Stimulated activated naive B cell treated with anti-CD40 and anti-IgM and Interleukin-4, amounts not matched to agents 10 μg/mL and 1 μg/mL and 100 μg/mL, for 72 hours (primary cell): ENCODE results near the gene FRMD5.

ENCODE experiments used
- ATAC-seq, 2 donors: fragments of 150-1000 bp; cut with Tn5 transposase; replicated peaks; 2 replicates each; pipeline ENCODE4 v1.10.0; 2021; ENCODE audit warnings: moderate library complexity in 1 of 2
- DNase-seq: peaks from one replicate; pipeline ENCODE4 v3.0.0; 2021
- H3K27ac Mint-ChIP-seq: one replicate; pipeline ENCODE4 v1.8.0; 2022; ENCODE audit warnings: mild to moderate bottlenecking, mixed read lengths
- H3K27me3 Mint-ChIP-seq, 2 donors: one replicate each; pipeline ENCODE4 v1.8.0; 2022; ENCODE audit warnings: mixed read lengths in 2 of 2
- H3K36me3 Mint-ChIP-seq, 2 donors: one replicate each; pipeline ENCODE4 v1.8.0; 2022; ENCODE audit warnings: mixed read lengths in 2 of 2, mild to moderate bottlenecking in 1 of 2
- H3K4me1 Mint-ChIP-seq, 2 donors: one replicate each; pipeline ENCODE4 v1.8.0; 2022; ENCODE audit warnings: mixed read lengths in 2 of 2, mild to moderate bottlenecking in 1 of 2
- H3K4me3 Mint-ChIP-seq, 2 donors: one replicate each; pipeline ENCODE4 v1.8.0; 2022; ENCODE audit warnings: mild to moderate bottlenecking in 2 of 2, mixed read lengths in 2 of 2, moderate library complexity in 1 of 2
- H3K9me3 Mint-ChIP-seq, 2 donors: one replicate each; pipeline ENCODE4 v1.8.0; 2022; ENCODE audit warnings: mixed read lengths in 2 of 2, mild to moderate bottlenecking in 1 of 2

FRMD5 gene

GRCh38 chr15:43977072-43977884, 217.8 kb downstream of the FRMD5 start:
- ATAC-seq (peak; percentile 84 to 89), DNase-seq (no peak)

DNA sequence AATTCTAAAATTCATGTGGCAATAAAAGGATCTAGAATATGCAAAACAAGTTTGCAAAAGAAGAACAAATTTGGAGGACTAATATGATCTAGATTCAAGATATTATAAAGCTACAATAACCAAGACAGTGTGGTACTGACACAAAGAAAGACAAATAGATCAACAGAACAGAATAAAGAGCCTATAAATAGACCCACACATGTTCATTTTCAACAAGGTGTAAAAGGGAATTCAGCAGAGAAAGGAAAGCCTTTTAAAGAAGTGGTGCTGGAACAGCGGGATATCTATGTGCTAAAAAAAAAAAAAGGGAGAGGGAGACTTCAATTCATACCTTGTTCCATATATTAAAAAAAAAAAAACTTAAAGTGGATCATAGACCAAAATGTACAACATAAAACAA, 219.3 kb downstream of the FRMD5 start:
- no peak overlapping the region for H3K4me3 Mint-ChIP-seq
- H3K27me3 Mint-ChIP-seq, result peaks cover 5 to 11% of the 10 kb centered on the region in 2 donors
- H3K9me3 Mint-ChIP-seq, result peaks cover 5 to 9% of the 10 kb centered on the region in 2 donors
- no peak for DNase-seq
- H3K4me1 Mint-ChIP-seq, result peaks cover 4 to 11% of the 10 kb centered on the region in 2 donors
- H3K27ac Mint-ChIP-seq, result no peak overlapping the region
- ATAC-seq, result no peak
- H3K36me3 Mint-ChIP-seq, result peaks cover 3 to 4% of the 10 kb centered on the region in 2 donors

More at GRCh38 chr15:43977072-43977884, 217.8 kb downstream of the FRMD5 start:
- Mint-ChIP-seq H3K9me3 (peaks cover 5 to 9% of the 10 kb centered on the region in 2 donors), H3K4me3 (no peak overlapping the region), H3K27me3 (peaks cover 18 to 25% of the 10 kb centered on the region in 2 donors), H3K27ac (peak overlapping the region; percentile 14), H3K36me3 (peaks cover 3 to 4% of the 10 kb centered on the region in 2 donors), H3K4me1 (peaks cover 4 to 11% of the 10 kb centered on the region in 2 donors)

GRCh38 chr15:43975326-43975725, 219.7 kb downstream of the FRMD5 start:
- peaks cover 4 to 11% of the 10 kb centered on the region in 2 donors for H3K4me1 Mint-ChIP-seq
- DNase-seq (no peak), ATAC-seq (no peak)
- peaks cover 5 to 9% of the 10 kb centered on the region in 2 donors for H3K9me3 Mint-ChIP-seq
- no peak overlapping the region for H3K27ac Mint-ChIP-seq
- H3K27me3 Mint-ChIP-seq, result peaks cover 5 to 10% of the 10 kb centered on the region in 2 donors
- peaks cover 3 to 4% of the 10 kb centered on the region in 2 donors for H3K36me3 Mint-ChIP-seq
- no peak overlapping the region for H3K4me3 Mint-ChIP-seq

GRCh38 chr15:43974852-43975251, 220.2 kb downstream of the FRMD5 start:
- peaks cover 5 to 10% of the 10 kb centered on the region in 2 donors for H3K27me3 Mint-ChIP-seq
- ATAC-seq (peak in 1 of 2 donors; percentile 56), DNase-seq (no peak)
- H3K27ac Mint-ChIP-seq, result no peak overlapping the region
- no peak overlapping the region for H3K4me3 Mint-ChIP-seq
- H3K4me1 Mint-ChIP-seq, result peaks cover 4 to 11% of the 10 kb centered on the region in 2 donors
- peaks cover 5 to 9% of the 10 kb centered on the region in 2 donors for H3K9me3 Mint-ChIP-seq
- peaks cover 3 to 4% of the 10 kb centered on the region in 2 donors for H3K36me3 Mint-ChIP-seq

- DNase-seq, result no peak
- ATAC-seq, result no peak
- Mint-ChIP-seq H3K9me3 (no peaks in the 10 kb centered on the region), H3K4me1 (peaks cover 0 to under 1% of the 10 kb centered on the region in 2 donors), H3K4me3 (no peak overlapping the region), H3K27me3 (peaks cover 0 to 10% of the 10 kb centered on the region in 2 donors), H3K36me3 (no peaks in the 10 kb centered on the region), H3K27ac (no peak overlapping the region)
These were observed 225.2 kb downstream of the FRMD5 start for GRCh38 chr15:43969802-43970375.

- no peaks in the 10 kb centered on the region for H3K36me3 Mint-ChIP-seq
- no peak for DNase-seq
- H3K9me3 Mint-ChIP-seq, result no peaks in the 10 kb centered on the region
- no peak overlapping the region for H3K27ac Mint-ChIP-seq
- ATAC-seq, result no peak
- no peaks in the 10 kb centered on the region for H3K4me1 Mint-ChIP-seq
- H3K4me3 Mint-ChIP-seq, result no peak overlapping the region
- H3K27me3 Mint-ChIP-seq, result peaks cover 0 to 18% of the 10 kb centered on the region in 2 donors
These were observed 226.5 kb downstream of the FRMD5 start for GRCh38 chr15:43968551-43968950.

DNA sequence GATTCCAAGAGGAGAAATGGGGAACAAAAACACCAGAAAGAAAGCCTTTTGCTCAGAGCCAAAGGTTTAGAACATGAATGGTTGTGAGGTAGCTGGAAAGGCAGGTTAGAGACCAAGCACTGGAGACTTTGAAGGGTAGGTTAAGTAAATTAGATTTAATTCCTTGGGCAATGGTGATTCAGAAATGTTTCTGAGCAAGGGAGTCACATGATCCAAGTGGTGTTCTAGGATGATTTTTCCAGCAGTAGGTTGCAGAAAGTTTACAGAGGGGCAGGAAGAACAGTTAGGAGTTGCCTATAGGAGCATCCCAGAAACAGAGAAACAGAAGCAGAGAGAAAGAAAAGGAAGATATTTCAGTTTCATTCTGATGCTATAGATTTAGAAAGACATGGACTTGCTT, 228.4 kb downstream of the FRMD5 start:
- H3K27ac Mint-ChIP-seq, result no peak overlapping the region
- no peaks in the 10 kb centered on the region for H3K36me3 Mint-ChIP-seq
- no peak overlapping the region for H3K4me3 Mint-ChIP-seq
- no peaks in the 10 kb centered on the region for H3K4me1 Mint-ChIP-seq
- H3K27me3 Mint-ChIP-seq, result peaks cover 0 to 18% of the 10 kb centered on the region in 2 donors
- ATAC-seq (no peak), DNase-seq (no peak)
- H3K9me3 Mint-ChIP-seq, result no peaks in the 10 kb centered on the region

- no peaks in the 10 kb centered on the region for H3K4me1 Mint-ChIP-seq
- H3K4me3 Mint-ChIP-seq, result no peak overlapping the region
- ATAC-seq (no peak), DNase-seq (no peak)
- no peaks in the 10 kb centered on the region for H3K9me3 Mint-ChIP-seq
- no peaks in the 10 kb centered on the region for H3K36me3 Mint-ChIP-seq
- peaks cover 11 to 40% of the 10 kb centered on the region in 2 donors for H3K27me3 Mint-ChIP-seq
- no peak overlapping the region for H3K27ac Mint-ChIP-seq
These were observed 236.2 kb downstream of the FRMD5 start for GRCh38 chr15:43958861-43959330.

DNA sequence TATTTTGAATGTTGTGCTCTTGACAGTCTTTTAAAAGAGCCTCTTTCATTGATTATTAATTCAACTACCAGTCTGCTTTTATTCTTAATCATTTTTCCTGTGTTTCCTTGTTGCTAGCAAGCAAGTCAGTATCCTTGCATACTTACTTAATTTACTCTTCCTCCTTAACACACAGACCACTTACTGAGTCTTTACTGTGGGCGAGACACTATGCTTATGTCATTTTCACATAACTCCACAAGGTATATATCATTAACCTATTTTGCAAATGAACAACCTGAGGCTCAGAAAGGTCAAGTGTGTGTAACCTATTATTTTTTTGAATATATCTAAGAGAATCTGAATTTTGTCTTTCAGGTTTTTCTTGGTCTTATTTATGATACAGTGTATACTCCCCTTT, 237.3 kb downstream of the FRMD5 start:
- H3K9me3 Mint-ChIP-seq, result no peaks in the 10 kb centered on the region
- DNase-seq (no peak), ATAC-seq (no peak)
- H3K4me1 Mint-ChIP-seq, result no peaks in the 10 kb centered on the region
- H3K27ac Mint-ChIP-seq, result no peak overlapping the region
- peaks cover 11 to 48% of the 10 kb centered on the region in 2 donors for H3K27me3 Mint-ChIP-seq
- H3K4me3 Mint-ChIP-seq, result no peak overlapping the region
- no peaks in the 10 kb centered on the region for H3K36me3 Mint-ChIP-seq

- Mint-ChIP-seq H3K4me1 (no peaks in the 10 kb centered on the region), H3K27ac (no peak overlapping the region), H3K9me3 (no peaks in the 10 kb centered on the region), H3K27me3 (peaks cover 5 to 47% of the 10 kb centered on the region in 2 donors), H3K36me3 (no peaks in the 10 kb centered on the region), H3K4me3 (no peak overlapping the region)
- ATAC-seq (no peak), DNase-seq (no peak)
These were observed 239.9 kb downstream of the FRMD5 start for GRCh38 chr15:43955140-43955539.

DNA sequence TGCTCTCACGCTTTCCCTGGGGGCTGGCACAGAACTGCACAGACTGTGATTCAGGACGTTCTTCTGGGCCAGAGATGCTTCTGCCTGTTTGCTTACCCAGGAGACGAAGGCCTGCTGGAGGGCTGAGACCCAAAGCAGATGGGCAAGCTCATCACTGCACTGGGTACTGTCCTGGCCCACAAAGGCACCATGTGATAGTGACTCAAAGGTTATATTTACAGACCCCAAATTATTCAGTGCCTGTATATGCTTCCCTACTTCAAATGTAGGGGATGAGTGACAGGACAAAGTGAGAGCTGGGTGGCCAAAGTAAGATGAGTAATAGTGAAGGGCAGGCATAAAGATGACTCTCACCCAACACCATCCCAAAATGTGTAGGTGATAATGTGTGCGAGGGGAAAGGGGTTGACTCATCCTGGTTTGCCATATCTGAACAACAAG, 240.9 kb downstream of the FRMD5 start:
- no peaks in the 10 kb centered on the region for H3K36me3 Mint-ChIP-seq
- ATAC-seq (peak in 1 of 2 donors; percentile 16), DNase-seq (no peak)
- H3K27me3 Mint-ChIP-seq, result peaks cover 10 to 45% of the 10 kb centered on the region in 2 donors
- no peak overlapping the region for H3K27ac Mint-ChIP-seq
- no peak overlapping the region for H3K4me3 Mint-ChIP-seq
- no peaks in the 10 kb centered on the region for H3K9me3 Mint-ChIP-seq
- H3K4me1 Mint-ChIP-seq, result peaks cover 0 to 2% of the 10 kb centered on the region in 2 donors

DNA sequence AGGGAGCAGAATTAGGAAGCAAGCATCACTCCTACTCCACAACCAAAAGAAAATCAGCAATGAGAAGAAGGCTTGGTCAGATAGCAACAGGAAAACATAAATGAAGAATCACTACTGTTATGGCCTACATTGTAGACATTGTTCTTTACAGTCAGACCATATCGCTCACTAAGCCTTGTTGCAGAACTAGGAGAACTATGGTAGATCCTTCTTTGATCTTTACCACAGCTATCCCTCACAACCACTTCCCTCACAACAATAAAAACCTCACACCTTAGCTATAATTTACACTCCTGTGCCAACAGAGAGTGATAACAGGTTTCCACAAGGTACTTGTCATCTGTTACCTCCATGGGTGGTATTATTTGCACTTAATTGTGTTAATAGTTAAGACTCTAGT, 241.7 kb downstream of the FRMD5 start:
- Mint-ChIP-seq H3K4me3 (no peak overlapping the region), H3K4me1 (peaks cover 8% of the 10 kb centered on the region in 2 donors), H3K27ac (no peak overlapping the region), H3K9me3 (no peaks in the 10 kb centered on the region), H3K36me3 (no peaks in the 10 kb centered on the region), H3K27me3 (peaks cover 7 to 38% of the 10 kb centered on the region in 2 donors)
- DNase-seq, result no peak
- no peak for ATAC-seq

- peaks cover 0 to 1% of the 10 kb centered on the region in 2 donors for H3K36me3 Mint-ChIP-seq
- no peak overlapping the region for H3K27ac Mint-ChIP-seq
- H3K27me3 Mint-ChIP-seq, result peaks cover 15 to 30% of the 10 kb centered on the region in 2 donors
- DNase-seq (no peak), ATAC-seq (no peak)
- no peak overlapping the region for H3K4me3 Mint-ChIP-seq
- H3K4me1 Mint-ChIP-seq, result peaks cover 10 to 15% of the 10 kb centered on the region in 2 donors
- no peaks in the 10 kb centered on the region for H3K9me3 Mint-ChIP-seq
These were observed 244.5 kb downstream of the FRMD5 start for GRCh38 chr15:43950531-43950930.

DNA sequence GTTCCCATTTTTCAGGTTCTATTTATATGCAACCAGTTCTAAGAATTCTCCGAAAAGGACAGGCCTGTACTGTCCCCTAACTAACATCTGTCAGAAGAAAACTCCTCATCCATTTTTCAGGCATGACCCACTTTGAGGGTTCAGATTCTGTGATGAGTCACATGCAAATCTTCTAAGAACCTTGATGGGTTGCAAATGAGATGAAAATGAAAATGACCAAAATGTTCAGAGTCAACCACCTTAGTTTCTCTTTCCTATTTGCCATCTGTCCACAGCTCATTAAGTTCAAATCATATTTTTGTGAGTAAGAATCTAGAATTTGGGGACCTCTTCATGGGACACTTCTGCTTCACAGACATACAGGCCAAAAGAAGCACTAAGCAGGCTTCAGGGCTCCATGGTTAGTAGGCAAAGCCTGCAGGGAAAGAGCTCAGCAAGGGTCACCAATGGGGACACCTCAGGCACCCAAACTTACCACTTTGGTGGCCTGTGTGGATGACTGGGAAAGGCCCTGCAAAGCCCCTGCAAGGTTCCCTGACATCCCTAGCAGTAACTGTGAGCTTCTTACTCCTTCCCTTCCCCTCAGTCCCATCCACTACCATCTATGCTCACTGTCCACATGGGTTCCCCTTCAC, 246.3 kb downstream of the FRMD5 start:
- no peaks in the 10 kb centered on the region for H3K9me3 Mint-ChIP-seq
- H3K36me3 Mint-ChIP-seq, result peaks cover 0 to 1% of the 10 kb centered on the region in 2 donors
- DNase-seq (no peak), ATAC-seq (peak; percentile 71 to 81)
- peaks cover 15 to 25% of the 10 kb centered on the region in 2 donors for H3K27me3 Mint-ChIP-seq
- H3K4me3 Mint-ChIP-seq, result no peak overlapping the region
- no peak overlapping the region for H3K27ac Mint-ChIP-seq
- H3K4me1 Mint-ChIP-seq, result peaks cover 10 to 15% of the 10 kb centered on the region in 2 donors
